SK-N-DZ (cell line): ENCODE data around the gene SUPT20HL1.
"Not testable (repeated sequence)": the region's sequence is repeated elsewhere in the genome, so short reads cannot be mapped to it uniquely, and the experiment has no call there.

ENCODE experiments used
- DNase-seq: peaks from one replicate; pipeline ENCODE4 v3.0.0-alpha.2; 2015; ENCODE audit warnings: low spot score

Gene SUPT20HL1

DNA sequence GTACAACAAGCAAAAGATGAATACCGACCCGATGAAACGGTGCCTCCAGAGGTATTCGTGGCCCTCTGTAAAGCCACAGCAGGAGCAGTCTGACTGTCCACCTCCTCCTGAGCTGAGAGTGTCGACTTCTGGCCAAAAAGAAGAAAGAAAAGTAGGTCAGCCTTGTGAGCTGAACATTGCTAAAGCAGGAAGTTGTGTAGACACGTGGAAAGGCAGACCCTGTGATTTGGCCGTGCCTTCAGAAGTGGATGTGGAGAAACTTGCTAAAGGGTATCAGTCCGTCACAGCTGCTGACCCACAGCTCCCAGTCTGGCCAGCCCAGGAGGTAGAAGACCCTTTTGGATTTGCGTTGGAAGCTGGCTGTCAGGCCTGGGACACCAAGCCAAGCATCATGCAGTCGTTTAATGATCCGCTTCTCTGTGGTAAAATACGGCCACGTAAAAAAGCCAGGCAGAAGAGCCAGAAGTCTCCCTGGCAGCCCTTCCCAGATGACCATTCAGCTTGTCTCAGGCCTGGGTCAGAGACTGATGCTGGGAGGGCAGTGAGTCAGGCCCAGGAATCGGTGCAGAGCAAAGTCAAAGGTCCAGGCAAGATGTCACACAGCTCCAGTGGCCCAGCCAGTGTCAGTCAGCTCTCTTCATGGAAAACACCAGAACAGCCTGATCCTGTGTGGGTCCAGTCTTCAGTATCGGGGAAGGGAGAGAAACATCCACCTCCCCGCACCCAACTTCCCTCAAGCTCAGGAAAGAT lies 3.2 kb downstream of the SUPT20HL1 start:
- not testable (repeated sequence) for DNase-seq

DNA sequence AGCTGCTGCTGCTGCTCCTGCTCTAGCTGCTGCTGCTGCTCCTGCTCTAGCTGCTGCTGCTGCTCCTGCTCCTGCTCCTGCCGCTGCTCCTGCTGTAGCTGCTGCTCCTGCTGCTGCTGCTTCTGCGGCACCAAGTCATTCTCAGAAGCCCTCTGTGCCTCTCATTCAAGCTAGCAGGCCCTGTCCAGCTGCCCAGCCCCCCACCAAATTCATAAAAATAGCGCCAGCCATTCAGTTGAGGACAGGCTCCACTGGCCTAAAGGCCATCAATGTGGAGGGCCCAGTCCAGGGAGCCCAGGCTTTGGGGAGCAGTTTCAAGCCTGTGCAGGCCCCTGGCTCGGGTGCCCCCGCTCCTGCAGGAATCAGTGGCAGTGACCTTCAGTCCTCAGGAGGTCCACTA lies 3.9 kb downstream of the SUPT20HL1 start:
- peak; percentile 15 for DNase-seq

DNA sequence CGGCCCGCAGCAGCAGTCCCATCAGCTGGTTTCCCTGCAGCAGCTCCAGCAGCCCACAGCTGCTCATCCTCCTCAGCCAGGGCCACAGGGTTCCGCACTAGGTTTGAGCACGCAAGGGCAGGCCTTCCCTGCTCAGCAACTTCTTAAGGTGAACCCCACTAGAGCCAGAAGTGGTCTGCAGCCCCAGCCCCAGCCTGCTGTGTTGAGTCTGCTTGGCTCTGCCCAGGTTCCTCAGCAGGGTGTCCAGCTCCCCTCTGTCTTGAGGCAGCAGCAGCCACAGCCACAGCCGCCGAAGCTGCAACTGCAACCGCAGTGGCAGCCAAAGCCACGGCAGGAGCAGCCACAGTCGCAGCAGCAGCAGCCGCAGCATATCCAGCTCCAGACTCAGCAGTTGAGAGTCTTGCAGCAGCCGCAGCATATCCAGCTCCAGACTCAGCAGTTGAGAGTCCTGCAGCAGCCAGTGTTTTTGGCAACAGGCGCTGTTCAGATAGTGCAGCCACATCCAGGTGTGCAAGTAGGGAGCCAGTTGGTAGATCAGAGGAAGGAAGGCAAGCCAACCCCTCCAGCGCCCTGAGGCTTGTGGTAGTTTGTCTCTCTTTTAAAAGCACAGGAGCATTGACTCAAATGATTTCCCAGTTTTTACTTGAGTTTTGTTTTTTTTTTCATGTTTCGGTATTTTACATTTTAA lies 4.6 kb downstream of the SUPT20HL1 start:
- no peak for DNase-seq

DNA sequence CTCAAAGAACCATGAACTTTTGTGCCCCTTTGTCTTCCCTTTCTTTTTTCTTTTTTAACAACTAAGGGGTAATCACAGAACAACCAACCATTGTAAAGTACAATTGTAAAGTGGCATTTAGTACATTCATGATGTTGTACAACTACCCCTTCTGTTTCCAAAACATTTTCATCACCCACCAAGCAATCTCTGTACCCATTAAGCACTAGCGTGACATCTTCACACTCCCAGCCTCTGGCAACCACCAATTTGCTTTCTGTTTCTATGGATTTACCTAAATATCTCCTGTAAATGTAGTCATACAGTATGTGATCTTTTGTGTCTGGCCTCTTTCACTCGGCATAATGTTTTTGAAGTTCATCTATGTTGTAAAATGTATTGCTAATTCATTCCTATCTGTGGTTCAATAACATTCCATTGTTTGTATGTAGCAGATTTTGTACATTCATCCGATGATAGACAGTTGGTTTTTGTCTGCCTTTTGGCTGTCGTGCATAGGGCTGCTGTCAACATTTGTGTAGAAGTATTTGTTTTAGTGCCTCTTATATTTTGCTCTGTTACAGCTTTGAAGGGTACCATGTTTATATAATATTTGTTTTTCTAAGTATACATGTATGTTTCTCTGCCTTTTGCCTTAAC lies 6.4 kb downstream of the SUPT20HL1 start:
- DNase-seq, result not testable (repeated sequence)

DNA sequence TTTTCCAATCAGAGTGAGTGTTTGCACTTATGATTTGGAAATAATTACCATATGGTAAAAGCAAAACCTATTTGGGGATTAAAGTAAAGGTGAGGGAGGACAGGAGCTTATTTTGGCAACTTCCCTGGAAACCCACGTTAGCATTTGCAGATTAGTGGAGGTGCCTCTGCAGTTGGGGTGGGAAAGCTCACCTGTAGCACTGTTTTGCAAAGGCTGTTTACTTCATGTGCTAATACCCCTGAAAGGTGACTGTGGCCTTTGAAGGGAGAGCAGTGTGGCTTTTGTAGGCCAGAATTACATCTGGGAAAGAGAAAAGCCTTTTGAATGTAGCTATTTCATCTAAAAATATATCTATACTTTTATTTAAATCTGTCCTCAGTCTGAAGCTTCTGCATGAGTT lies 9.4 kb downstream of the SUPT20HL1 start:
- DNase-seq, result no peak

DNA sequence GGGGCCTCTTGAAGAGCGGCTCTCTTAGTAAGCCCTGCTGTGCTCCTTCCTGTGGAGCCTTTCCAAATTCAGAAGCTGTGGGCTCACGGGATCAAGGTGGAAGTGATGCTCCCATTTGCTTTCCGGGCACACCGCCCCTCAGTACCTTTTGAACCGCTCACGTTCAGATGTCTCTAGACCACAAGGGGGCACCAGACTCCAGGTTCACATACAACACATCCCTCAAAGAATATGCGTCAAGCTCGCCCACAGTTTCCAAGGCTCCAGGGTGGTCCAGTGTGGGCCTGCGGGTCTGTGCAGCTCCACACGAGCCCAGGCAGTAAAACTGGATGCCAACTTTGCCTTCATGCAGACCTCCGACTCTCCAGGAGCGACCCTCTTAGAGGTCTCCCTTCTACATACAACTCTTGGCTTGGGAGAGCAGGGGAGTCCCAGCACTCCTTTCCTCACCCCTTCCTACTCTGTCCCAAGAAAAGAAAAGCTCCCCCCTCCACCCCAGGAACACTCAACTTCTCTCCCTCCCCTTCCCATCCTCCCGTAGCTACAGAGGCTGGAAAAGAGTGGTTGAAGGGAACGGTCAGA lies 11.0 kb downstream of the SUPT20HL1 start:
- DNase-seq, result peak; percentile 68

DNA sequence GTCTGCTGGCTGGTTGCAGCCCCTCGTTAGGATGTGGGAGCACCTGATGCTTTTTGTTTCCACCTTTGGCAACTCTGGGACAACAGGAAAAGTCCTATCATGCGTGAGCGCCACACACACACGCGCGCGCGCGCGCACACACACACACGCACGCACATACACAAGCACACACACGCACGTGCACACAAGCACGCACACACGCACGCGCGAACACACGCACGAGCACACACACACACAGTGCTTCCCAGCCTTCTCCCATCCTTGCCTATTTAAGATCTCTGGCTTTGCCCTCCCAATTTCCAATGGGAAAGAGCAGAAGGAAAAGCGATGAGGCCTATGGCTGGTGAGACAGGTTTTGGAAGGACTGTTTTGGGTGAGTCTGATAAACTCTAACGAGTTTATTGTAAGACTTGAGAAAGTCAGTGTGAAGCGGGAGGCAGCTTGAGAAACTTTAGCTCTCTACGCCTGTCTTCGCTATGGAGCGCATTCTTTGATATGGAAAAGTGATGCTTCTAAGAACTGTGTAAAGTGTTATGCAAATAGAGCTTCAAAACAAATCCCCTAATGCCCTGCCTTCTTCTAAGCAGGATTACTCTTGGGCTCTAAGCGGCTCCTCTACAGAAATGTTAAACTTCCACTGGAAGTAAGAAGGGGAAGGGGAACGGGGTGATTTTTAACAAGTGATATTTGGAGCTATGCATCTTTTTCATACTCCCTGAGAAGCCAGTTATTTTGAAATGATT lies 11.8 kb downstream of the SUPT20HL1 start:
- no peak for DNase-seq

DNA sequence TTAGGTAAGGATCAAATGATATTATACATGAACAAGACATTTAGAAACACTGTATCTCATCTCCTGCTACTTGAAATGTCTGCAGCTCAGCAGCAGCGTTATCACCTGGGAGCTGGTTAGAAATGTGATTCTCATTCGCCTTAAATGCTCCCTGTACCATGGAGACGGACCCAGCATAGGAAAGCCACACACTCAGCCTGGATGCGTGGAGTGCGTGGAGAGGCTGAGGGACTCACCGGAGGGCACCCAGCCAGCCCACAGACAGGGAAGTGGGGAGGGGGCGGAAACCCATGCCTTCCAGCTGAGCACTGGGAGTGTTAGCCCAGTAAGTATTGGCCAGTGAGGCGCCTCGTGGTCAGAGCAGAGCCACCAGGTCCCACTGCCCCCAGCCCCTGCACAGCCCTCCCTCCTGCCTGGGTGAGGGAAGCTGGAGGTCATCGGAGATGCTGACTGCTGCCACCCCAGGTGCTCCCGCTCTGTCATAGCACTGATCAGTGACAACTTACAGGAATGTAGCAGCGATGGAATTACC lies 15.2 kb downstream of the SUPT20HL1 start:
- DNase-seq, result no peak

DNA sequence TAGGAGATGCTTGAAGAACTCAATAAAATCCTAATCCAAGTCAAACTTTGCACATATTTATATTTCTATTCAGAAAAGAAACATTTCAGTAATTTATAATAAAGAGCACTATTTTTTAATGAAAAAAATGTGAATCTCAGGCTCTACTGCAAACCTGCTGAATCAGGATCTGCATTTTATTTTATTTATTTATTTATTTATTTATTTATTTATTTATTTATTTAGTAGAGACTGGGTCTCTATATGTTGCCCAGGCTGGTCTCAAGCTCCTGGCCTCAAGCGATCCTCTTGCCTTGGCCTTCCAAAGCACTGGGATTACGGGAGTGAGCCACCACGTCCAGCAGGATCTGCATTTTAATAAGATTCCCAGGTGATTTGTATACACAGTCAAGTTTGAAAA lies 16.0 kb downstream of the SUPT20HL1 start:
- no peak for DNase-seq

DNA sequence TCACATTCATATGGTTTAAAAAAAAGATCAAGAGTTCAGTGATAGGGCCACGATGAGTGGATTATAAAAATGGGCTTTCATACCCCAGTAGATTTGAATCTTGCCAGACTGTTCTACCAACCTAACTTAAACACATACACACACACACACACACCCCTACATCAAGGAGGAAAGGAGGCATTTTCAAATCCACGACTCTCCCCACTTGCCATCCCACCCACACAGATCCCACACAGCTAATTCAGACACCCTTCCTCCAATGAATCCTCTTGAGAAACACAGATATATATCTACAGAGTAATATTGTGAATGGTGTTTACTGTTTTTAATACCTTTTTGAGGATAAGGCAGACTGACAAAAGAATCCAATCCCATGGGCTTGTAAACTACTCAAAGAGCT lies 16.8 kb downstream of the SUPT20HL1 start:
- no peak for DNase-seq

DNA sequence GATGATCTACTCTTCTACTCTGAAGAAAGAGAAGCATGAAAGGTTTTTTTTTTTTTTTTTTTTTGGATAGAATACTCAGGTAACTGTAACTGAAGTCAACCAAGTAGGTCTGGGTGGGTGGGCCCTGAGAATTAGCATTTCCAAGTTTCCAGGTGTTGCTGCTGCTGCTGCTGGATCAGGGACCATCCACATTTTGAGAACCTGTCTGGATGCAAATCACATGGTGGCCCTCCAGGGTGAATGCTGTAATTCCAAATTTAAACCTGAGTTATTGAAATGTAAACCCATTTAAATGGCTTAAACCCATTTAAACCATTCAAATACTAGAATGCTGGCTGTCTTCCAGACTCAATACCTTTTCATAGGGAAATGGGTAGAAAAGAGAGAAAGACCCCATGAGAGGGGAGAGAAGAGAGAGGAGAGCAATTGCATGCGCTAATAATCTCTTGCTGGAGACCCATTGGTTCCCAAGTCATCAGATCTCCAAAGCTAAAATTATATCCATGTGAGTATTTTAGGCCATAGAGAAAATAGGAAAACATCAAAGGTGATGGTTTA lies 17.6 kb downstream of the SUPT20HL1 start:
- DNase-seq, result no peak

DNA sequence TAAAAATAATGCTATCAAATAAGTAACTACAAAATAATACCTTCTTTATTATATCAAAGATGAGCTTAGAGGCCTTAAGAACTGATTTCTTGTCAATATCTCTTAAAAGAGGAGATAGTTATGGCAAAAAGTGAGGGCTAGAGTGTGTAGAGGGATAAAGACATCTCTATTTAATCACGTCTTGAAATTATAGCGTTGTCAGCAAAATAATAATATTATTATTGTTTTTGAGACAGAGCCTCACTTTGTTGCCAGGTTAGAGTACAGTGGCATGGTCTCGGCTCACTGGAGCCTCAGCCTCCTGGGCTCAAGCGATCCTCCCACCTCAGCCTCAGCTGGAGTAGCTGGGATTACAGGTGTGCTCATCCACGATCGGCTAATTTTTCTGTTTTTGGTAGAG lies 18.3 kb downstream of the SUPT20HL1 start:
- DNase-seq, result no peak

DNA sequence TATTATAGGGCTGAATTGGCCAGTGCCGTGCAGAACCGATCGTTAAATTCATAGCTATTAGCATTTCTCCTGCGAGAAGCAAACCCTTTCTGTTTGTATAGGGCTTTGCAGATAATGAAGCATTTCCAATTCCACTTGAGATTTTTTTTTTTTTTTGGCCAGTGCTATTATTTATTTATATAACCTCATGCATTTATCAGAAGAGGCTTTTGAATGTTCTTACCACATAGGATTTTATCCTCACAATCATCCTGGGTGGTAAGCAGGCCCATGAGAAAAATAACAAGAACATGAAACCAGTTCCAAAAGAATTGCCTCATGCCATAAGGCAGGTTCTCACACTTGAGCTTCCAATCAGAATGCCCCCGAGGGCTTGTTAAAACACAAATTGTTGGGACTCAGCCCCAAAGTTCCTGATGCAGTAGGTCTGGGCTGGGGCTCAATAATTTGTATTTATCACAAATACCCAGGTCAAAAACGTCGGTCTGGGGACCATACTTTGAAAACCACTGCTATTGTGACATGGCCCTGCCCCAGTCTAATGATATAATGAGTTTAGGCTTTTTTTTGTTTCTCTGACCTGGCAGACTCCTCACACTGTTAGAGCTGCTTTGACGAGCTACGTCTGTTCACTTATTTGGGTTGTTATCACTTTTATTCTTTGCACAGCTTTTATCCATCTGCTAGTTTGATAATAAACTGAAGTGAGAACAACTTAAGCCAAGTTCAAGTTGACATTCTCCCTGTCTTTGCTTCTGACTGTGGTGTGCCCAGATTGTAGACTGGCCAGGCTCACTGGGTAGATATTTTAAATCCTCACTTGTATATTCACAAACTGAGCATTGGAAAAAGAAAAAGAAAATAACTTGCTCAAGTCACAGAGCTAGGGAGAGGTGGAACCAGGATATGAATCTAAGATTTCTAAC lies 20.1 kb downstream of the SUPT20HL1 start:
- DNase-seq, result no peak

DNA sequence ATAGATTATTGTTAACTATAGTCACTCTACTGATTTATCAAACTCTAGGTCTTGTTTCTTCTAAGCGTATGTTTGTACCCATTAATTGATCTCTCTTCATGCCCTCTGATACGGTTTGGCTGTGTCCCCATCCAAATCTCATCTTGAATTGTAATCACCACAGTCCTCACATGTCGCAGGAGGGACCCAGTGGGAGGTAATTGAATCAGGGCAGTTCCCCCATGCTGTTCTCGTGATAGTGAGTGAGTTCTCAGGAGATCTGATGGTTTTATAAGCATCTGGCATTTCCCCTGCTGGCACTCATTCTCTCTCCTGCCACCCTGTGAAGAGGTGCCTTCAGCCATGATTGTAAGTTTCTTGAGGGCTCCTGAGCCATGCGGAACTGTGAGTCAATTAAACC lies 21.9 kb downstream of the SUPT20HL1 start:
- DNase-seq, result not testable (repeated sequence)

DNA sequence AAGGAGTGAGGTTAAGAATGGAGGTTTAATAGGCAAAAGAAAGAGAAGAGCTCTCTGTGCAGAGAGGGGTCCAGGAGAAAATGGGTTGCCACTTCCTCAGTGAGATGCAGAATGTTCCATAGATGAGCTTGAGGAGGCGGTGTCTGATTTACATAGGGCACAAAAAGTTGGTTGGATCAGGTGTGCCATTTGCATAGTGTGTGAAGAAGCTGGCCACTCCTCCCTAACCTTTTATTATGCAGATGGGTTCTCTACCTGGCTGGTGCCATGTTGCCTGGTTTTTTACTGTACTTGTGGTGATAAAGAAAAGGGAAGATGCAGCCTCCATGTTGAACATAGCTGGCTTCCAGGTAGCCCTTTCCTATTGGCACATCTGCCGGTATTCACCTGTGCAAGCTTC lies 27.3 kb downstream of the SUPT20HL1 start:
- DNase-seq, result no peak

DNA sequence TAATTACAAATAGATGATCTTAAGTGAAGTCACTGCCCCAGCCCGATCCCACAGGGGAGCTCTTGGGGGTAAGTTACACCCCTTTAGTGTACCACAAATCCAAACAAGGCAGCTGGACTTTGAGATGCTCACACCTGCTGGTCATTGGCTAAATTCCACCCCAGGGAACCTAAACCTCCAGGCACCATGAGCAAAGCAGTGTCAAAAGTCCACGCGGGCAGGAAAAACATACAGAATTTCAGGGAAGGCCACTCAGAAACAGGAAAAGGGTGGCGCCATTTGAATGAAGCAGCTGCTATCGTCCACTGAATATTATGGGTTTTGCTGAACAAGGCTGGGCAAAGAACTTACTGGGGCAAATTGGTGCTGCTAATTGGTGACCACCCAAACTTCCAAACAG lies 30.9 kb downstream of the SUPT20HL1 start:
- DNase-seq, result no peak

DNA sequence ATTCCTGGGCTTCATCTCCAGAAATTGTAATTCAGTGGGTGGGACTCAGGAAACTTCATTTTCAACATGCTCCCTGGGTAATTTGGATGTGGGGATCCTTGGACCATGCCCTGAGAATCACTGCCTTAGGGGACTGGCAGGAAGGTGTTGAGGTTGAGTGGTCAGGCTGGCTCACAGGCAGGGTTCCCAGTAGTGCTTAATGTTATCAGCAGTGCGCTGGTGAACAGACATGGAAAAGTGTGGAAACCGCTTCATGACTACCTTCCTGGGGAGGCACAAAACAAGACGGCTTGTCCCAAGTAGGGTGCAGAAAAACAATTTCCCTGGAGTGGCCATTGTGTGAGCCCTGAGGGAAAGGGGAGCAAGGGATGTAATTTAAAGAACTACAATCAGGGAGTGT lies 31.4 kb downstream of the SUPT20HL1 start:
- DNase-seq, result no peak

DNA sequence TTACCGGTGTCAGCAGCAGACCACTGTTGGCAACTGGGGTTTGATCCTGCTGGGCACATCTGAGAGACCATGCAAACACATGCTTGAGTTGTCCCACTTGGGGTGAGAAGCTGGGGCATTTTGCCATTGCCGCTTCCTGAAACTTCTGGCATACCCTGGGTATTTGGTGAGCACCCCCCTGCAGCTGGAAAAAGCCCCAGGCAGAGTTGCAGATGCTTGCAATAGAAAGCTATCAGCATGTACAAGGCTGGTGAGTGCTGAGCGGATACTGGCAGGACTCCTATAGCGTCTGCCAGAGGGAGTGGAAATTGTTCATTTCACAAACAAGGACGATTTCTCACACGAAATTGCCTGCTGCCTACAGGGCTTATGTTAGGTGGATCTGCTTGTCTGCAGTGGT lies 32.3 kb downstream of the SUPT20HL1 start:
- DNase-seq, result no peak

DNA sequence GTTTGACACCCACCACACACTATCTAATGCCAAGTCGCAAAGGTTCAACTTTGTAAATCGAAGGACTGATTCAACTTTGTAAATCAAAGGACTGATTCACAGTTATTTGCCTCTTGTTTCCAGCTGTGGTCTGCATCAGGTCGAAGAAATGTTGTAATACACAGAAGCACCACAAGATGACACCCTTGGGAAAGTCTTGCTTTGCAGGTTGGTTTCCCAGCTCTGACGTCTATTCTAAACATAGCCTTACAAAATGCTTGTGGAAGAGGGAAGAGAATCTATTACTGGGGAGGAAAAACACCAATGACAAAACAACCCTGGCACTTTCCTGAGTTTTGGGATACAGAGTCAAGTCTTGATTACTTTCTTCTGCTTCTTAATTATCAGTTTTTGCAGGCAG lies 35.3 kb downstream of the SUPT20HL1 start:
- DNase-seq, result peak; percentile 57
